GM03348 (cell line): Measurements from ENCODE around the gene TLE3.
"Not testable (repeated sequence)": the region's sequence is repeated elsewhere in the genome, so short reads cannot be mapped to it uniquely, and the experiment has no call there.

Experiments
- DNase-seq: peaks from one replicate; pipeline ENCODE4 v3.0.0; 2012; ENCODE audit warnings: low spot score

Gene TLE3

DNA sequence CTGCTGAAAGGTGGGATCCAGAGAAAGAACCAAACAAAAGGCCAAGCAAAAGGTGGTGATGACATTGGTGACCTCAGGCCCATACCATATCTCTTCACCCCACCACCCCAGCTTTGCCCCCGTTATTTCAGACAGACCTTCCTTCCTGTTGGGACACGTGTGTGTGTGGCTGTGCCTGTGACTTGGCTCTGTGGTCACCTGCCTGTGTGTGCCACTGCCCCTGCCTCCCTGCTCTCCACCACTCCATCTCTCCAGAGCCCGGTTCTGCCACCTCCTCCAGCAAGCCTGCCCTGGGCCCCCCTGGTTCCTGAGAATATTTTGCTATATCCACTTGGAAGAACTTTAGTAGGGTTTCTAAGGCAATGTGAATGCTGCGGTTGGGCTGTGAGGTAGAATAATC, 28.6 kb upstream of the TLE3 start:
- DNase-seq: no peak

DNA sequence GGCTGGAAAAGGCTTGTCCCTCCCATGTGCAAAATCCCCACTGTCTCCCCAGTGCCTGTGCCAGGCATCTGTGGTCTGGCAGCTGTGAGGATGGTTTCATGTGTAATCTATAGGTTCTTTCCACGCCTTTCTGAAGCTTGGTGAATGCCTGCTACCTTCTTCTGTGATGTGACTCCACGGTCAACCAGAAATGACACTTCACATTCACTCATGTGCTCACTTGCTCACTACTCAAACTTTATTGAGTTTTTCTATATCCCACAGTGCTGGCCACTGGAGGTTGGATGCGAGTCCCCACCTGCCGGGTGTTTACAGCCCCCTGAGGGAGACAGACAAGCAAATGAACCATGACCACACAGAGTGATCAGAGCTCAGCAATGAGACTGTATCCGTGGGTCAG, 27.9 kb upstream of the TLE3 start:
- DNase-seq: no peak

DNA sequence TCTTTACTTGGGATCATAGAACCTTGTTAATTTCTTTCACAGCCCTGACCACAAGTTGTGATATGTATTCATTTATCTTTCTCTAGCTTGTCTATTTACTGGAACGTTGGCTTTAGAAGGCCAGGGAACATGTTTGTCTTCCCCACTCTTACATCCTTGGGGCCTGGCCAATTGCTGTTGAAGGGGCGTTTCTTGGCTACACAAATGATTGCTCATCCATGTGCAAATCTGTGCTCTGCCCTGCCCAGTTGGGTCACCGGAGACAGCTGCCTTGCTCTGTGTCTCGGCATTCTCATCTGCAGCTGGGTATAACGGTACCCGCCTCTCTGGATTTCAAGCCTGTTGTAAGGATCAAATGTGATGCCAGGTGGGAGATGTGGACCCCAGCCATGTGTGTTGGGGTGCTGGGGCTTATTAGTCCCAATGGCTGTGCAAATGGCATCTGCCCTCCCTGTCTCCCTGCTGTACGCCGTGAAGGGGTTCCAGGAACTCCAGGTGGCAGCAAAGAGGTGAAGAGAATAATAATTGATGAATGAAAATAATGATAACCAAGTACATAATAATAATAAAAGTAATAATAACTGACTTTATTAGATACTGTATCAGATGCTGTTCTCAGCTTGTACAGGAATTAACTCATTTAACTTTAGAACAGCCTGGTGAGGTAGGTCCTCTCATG, 24.0 kb upstream of the TLE3 start:
- peak; percentile 89 for DNase-seq

DNA sequence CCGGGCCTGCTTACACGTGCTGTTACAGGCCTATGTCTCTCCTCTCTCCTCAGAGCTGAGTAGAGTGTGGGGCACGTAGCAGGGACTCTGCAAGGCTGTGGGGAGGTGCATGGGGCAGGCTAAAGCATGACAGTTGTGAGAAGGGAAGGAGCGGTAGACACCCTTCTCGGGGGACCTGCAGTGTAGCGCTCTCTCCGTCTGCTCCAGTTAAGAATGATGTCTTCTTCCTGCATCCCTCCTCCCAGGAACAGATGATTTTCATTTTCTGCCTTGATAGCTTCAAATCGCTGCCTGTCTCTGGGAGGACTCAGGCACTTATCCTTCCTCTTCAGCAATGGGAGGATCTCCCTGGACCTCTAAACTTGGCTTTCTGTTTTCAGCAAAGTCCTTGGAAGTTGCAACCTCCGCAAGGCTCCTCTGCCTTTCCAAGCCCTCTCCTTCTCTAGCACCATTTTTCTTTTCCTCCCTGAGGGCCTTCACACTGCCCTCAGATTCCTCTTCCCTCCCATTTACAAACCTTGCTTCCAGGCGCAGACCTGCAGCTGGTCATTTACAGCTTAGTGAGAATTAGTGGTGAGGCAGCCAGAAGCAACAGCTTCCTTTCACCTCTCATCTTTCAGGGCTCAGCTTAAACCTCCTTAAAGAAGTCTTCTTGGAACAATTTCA, 23.4 kb upstream of the TLE3 start:
- DNase-seq: no peak

DNA sequence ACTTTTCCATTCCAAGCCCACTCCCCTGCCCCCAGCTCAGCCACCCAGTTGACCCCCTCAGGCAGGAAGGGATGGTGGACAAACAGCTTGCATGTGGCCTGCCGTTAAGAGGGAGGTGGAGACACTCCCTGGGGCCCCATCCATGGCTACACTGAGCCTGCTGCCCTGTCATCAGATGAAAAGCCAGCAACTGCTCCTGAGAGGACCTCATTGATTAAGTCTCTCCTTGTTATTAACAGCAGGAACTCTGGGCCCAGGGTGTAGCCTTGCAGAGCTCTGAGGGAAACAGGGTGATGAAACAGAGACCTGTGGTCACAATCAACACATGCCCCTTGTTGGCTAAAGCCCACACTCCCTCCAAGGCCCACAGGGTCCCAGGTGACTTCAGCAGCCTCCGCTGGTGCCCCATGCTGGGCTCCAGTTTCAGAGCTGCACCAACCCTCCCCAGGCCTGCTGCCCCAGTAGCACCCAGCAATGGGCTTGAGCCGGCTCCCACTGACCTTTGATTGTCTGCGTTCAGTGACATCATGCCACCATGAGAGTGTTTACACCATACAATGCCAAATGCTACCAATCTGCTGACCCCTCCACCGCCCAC, 22.3 kb upstream of the TLE3 start:
- DNase-seq: no peak

DNA sequence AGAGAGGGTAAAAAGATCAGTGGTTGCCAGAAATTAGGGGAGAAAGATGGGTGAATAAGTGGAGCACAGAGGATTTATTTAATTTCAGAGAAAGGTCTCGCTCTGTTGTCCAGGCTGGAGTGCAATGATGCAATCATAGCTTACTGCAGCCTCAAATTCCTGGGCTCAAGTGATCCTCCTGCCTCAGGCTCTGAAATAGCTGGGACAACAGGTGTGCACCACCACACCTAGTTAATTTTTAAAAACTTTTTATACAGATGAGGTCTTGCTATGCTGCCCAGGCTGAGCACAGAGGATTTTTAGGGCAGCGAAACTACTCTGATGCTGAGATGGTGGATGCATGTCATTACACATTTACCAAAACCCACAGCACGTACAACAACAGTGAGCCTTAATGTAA, 20.9 kb upstream of the TLE3 start:
- DNase-seq: no peak

DNA sequence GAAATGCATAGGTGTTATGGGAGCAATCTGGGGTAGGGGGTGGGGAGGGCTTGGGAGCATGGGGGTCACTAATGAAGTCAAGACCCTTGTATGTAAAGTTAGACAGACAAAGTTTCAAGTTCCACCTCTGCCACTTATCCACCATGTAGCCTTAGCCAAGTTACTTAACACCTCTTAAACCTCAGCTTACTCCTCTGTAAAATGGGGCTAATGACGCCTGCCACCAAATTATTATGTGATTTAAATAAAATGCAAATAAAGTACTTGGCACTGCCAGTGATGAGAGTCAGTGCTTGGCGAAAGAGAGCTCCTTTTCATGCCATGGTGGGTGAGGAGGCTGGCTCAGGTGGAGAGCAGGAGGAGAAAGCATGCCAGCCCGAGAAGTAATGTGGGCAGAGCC, 18.6 kb upstream of the TLE3 start:
- no peak for DNase-seq

DNA sequence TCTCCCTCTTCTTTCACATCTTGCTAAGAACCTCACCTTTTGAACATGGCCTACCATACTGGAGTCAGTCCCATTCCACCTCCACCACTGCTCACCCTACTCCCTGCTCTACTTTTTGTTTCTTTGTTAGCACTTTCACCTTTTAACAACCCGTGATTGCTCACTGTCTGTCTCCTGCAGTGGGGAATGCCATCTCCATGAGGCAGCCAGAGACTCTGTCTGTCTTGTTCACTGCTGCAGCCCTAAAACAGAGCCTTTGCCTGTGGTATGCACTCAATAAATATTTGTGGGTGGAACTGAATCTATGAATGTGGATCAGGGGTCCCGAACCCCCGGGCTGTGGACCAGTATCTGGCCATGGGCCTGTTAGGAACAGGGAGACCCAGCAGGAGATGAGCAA, 16.5 kb upstream of the TLE3 start:
- DNase-seq: no peak

DNA sequence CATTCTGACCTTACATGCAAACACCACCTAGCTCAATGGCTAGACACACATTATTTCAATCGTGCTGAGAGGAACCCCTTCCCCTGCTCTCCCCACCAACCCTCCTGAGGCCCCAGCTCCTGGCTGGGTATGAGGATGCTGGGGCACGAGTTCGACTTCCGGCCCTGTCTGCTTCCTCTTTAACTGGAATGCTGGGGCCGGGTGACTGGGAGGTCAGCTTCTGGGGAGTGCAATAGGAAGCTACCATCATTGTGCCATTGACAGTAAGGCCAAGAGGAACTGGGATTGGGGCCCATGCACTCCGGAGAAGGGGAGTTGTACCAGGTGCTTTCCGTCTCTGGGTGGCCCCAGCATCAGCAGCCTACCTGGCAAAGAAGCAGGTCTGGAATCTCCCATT, 15.6 kb upstream of the TLE3 start:
- DNase-seq: no peak

DNA sequence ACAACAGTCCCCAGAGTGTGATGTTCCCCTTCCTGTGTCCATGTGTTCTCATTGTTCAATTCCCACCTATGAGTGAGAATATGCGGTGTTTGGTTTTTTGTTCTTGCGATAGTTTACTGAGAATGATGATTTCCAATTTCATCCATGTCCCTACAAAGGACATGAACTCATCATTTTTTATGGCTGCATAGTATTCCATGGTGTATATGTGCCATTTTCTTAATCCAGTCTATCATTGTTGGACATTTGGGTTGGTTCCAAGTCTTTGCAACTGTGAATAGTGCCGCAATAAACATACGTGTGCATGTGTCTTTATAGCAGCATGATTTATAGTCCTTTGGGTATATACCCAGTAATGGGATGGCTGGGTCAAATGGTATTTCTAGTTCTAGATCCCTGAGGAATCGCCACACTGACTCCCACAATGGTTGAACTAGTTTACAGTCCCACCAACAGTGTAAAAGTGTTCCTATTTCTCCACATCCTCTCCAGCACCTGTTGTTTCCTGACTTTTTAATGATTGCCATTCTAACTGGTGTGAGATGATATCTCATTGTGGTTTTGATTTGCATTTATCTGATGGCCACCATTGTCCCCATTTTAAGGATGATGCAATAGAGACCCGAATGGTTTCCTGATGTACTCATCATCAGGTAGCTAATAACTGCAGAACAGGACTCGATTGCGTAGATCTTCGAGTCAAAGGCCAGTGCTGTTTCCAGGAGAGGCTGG, 15.0 kb upstream of the TLE3 start:
- DNase-seq: not testable (repeated sequence)

DNA sequence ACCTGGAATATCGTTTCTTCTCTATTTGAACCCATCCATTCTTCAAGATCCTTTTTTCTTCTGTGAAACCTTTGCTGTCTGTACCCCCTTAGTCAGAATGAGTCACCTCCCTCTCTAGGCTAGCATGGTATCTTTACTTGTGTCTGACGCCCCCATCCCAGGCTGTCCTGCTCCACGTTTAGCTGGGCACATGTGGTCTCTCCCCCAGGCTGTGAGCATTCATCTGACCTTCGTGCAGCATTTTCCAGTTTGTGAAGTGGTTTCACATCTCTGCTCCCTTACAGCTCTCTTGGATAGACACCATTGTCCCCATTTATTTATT, 14.3 kb upstream of the TLE3 start:
- no peak for DNase-seq

DNA sequence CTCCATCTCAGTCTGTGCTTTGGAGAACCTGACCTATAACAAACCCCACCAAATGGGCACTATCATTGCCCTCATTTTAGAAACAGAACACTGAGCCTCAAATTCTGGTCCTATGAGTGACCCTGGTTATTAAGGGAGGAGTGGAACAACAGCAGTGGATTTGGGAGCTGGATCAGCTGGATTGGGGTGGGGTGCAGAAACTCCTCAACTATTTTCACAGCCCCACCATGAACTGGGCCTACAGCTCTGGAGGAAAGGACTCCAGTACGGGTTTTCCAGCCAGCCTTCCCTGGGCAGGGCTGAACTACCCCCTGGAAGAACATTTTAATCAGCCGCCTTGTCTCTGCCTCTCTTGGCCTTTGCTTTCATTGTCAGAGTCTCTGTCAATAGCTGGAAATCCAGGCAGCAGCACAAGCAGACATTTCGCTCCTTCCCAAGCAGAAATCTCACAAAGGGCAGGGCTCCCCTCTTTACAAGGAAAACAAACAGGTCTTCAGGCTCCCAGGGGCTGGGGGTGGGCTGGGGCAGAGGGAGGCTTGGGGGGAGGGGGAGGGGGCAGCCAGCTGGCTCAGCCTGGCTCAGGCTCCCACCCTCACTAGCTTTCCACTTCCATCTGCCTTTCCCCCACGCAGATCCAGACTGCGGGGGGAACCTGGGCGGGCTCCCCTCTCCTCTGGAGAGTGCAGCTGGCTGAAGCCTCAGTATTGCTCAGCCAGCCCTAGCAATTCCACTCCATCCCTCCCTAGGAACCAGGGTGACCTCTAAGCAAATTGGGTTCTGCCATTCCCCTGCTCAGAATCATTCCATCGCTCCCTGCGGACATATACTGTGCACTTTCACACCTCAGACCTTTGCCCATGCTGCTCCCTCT, 13.7 kb upstream of the TLE3 start:
- DNase-seq: peak; percentile 79

DNA sequence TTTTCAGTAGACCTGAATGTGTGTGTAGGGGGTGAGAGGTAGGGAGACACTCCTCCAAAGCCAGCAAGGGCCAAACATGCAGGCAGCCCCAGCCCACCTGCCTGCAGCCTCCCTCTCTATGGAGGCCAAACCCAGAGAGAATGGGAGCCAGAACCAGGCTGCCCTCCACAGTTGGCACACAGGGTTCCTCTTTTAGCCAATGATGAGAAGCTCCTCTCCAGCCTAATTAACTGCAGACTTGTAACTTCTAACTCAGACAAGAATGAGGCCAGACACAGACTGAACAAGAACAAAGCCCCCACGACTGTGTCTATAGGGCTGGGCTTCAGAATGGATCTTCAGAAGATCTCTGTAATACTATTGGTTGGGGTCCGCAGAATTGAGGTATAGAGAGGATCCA, 12.3 kb upstream of the TLE3 start:
- DNase-seq: no peak

DNA sequence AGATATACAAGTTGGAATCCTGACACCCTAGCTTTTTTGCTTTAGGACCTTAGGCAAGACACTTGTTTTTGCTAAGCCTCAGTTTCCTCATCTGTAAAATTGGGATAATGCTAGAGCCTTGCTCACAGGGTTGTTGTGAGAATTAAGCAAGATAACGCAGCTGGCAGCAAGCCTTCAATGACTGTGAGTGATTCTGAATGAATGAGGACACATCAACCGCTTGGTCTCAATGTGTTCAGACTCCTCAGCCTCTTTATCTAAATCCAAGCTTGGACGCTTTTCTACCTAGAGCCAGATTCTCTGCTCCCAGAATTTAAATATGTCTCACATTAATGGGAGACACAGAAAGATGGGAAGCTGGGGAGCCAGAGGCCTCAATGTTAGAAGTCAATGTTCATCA, 11.8 kb upstream of the TLE3 start:
- DNase-seq: no peak

DNA sequence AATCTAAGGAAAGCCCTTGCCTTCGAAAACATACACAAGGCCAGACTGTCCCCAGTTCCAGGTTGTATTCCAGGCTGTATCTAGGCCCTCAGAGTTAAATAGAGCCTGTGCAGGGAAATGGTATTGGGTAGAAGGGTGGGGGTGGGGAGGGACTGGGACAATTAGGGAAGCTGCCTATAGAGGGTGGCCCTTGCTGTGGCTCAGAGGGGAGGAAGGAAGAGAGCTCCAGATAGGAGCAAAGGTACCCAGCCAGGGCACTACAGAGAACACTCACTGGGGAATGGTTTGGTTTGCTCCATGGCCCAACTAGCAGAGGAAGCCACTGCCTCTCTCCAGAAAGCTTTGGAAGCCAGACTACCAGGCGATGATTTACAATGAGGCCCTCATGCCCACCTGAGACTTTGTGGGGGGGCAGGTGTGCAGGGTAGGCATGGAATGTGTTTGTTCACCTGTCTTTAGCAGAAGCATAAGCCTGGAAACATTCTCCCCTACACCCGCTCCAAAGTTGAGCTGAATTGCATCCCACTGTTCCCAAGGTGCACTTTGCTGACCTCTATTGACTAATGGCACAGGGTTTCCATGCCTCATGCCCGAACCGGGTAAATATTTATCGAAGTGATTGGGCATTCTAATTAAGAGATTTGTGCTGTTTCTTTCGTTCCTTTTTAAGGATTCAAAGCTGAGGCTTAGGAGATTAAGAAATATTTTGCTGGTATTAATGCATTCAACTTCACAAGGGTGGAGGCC, 6.3 kb upstream of the TLE3 start:
- no peak for DNase-seq

DNA sequence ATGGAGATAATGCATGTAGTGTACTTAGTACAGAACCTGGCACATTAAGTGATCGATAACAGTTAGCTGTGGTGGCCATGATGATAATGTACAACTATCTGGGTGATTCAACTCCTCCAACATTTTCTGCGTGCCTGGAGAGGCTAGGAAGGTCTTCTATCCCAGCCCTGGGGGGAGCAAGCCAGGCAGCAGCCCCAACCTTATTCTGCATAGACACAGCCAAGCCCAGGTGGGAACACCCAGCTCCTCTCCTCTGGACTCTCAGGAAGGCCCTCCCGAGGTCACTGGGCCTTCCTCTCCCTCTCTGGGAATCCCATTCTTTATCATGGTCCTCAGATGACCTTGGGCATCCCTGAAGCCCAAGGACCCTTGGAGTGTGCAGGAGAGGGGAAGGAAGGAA, 5.1 kb upstream of the TLE3 start:
- no peak for DNase-seq

DNA sequence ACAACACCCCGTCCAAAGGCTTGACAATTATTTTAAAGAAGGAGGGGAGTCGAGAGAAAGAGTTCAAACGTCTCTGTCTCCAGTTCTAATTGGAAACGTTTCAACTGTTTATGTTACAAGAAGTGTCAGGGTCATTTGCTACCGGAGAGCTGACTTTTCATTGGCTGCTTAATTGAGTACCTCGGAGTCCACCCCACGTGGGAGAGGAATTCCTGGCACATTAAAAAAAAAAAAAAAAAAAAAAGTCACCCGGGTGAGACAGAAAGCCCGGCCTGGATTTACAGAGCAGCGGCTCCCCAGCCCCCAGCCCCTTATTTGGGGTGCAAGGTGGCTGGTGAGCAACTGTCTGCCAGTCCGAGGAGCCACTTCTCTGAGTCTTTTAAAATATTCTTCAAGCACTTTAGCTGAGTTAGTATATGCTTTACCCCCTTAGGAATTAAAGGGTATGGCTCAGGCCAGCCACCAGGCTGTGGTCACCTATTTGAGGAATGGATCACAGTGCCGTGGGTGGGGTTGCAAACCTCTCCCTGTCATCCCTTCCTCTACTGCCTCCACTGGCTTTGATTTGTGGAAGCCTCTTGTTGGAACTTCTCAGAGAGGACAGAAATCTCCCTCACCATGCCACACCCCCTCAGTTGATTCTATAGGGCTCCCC, 3.9 kb upstream of the TLE3 start:
- DNase-seq: peak; percentile 79

DNA sequence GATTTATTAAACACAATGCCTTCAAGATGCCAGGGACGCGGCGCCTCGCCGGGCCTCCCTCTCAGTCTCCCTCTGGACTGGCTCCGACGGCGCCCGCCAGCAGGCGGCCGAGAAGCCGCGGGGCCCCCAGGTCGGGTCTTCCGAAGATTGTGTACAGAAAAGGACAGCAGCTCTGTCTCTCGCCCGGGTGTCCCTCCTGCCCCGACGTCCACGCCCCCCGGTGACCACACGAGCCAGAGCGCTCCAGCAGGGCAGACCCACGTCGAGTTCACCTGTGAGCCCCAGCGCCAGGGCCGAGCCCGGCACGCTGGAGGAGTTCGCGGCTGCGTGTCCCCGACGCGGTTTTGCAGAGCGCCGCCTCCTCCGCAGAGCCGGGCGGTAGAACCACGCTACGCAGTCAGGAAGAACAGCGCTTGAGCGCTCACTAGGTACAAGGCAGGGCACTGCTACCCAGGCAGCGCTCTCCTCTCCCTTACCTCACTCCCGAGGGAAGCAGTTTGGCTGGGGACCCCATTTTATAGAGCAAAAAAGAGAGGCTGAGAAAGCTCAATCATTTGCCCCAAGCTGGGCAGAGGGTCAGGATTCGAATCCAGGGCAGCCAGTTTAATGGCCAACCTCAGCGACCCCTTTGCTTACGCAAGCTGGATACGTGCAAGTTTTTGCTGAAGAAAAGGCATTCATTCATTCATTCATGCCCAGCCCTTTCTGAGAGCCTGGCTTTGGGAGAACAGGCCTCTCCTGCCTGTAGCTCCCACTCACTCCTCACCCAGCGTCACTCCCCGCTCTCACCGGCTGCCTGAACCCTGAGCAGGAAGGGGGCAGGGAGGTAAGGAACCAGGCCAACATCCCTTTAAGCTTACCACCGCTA, 3.0 kb upstream of the TLE3 start:
- DNase-seq: peak; percentile 40

DNA sequence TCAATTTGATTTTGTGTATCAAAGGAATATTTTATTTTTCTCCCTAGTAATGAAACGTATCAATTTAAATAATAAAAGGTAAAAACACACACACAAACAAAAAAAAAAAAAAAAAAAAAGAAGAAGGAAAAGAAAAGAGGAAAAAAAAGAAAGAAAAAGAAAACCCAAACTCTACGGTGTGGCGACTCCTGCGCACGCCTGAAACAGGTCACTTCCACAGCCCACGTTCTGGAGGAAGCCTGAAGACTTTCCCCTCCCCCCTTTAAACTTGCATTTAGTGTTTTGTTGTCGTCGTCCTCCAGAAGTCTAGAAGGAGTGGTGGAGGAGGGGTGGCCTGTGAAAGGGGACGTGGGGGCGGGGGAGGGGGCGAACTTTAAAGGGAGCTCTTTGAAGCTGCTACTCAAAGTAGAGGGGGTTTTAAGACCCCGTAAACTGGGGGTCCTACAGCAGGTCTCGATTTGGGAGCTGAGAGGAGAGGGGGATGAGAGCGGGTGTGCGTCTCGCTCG, 2.3 kb upstream of the TLE3 start:
- no peak for DNase-seq
